Fibroblast of villous mesenchyme (primary cell): ENCODE data around the gene AIMP1. TPM values are rescaled to one million over a fixed set of nuclear protein-coding genes. Genes with fewer than 3 reads are reported as not detected.

Source experiments
- DNase-seq: peaks from one replicate; pipeline ENCODE4 v3.0.0-alpha.2; 2010; ENCODE audit warnings: low read depth
- H3K4me3 ChIP-seq: 2 replicates; pipeline ENCODE4 v1.5.1; 2011; ENCODE audit warnings: low read depth, mild to moderate bottlenecking, low read length
- total RNA-seq: library from RNA; depleted of rRNA; stranded (reverse); fragments of >200 nt; gene quantifications from 2 replicates; pipeline ENCODE4 v1.2.3, GENCODE V29; 2012
- TF ChIP-seq, protein P1 (sequence below): IDR thresholded peaks from 2 replicates; pipeline ENCODE4 v1.5.1; 2012; ENCODE audit warnings: low read depth, mild to moderate bottlenecking, low read length; ENCODE audit not compliant: insufficient read depth

Gene AIMP1
- total RNA-seq, 1 donor, result 27.6 TPM

GRCh38 chr4:106368678-106369077 is 52.3 kb downstream of the AIMP1 start, which contains the start of gene GIMD1:
GIMD1 (minus strand) TSS chr4:106368778; CDS start chr4:106367435, 1,343 bp downstream.
- no peak within 1 kb of the TSS for H3K4me3 ChIP-seq
- TF ChIP-seq, protein P1, sequence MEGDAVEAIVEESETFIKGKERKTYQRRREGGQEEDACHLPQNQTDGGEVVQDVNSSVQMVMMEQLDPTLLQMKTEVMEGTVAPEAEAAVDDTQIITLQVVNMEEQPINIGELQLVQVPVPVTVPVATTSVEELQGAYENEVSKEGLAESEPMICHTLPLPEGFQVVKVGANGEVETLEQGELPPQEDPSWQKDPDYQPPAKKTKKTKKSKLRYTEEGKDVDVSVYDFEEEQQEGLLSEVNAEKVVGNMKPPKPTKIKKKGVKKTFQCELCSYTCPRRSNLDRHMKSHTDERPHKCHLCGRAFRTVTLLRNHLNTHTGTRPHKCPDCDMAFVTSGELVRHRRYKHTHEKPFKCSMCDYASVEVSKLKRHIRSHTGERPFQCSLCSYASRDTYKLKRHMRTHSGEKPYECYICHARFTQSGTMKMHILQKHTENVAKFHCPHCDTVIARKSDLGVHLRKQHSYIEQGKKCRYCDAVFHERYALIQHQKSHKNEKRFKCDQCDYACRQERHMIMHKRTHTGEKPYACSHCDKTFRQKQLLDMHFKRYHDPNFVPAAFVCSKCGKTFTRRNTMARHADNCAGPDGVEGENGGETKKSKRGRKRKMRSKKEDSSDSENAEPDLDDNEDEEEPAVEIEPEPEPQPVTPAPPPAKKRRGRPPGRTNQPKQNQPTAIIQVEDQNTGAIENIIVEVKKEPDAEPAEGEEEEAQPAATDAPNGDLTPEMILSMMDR, result no peak
- DNase-seq, result no peak

DNA sequence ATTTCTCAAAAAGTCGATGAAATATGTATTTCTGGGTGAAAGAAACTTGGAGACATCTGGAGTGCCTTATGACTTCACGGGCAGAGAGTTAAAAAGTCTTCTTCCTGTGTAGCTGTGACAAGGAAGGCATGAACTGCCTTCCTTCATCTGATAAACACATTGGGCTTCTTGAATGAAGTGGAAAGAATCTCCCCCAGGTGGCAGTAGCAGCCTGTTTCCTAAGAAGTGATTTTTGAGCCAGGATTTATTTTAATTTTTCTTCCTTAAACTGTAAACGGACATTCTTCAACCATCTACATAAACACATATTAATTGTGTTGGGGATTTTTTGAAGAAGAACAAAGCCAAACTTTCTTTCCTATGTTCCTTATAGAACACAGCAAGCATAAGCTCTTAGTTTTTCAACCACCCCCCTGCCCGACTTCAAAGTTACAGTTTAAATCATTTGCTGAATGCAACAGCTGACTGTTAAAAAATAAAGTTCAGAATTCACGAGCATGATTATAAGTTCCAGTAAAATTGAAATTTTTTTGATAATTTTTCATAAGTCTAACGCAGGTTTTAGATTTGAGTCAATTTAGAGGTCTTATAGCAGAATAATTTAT is 53.2 kb downstream of the AIMP1 start:
- peak; percentile 88 for DNase-seq
- no peak overlapping the region for H3K4me3 ChIP-seq
- TF ChIP-seq, protein P1, result peak; percentile 77

- no peak for DNase-seq
- H3K4me3 ChIP-seq, result no peak overlapping the region
- TF ChIP-seq, protein P1, result no peak
Observed at GRCh38 chr4:106370214-106370613, 53.9 kb downstream of the AIMP1 start.

GRCh38 chr4:106371161-106371560 is 54.8 kb downstream of the AIMP1 start:
- no peak for DNase-seq
- TF ChIP-seq, protein P1, result no peak
- no peak overlapping the region for H3K4me3 ChIP-seq

DNA sequence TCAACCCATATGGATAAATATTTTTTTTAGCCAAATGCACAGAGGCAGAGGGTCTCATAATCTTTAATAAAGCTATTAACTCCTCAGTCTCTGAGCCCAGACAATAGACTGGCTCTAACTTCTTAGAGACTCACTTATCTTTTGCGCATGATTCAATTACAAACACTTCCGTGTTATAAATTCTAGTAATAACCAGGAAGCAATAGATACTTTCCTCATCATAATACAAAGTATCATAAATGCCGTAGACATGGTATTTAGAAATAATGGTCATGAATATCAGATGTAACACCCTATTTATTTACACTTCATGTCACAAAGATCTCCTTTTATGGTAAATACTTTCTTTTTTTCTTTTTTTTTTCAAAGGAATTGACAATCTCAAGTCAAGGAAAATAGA is 56.7 kb downstream of the AIMP1 start:
- TF ChIP-seq, protein P1, result no peak
- no peak for DNase-seq
- H3K4me3 ChIP-seq, result no peak overlapping the region

- no peak for DNase-seq
- TF ChIP-seq, protein P1, result no peak
- no peak overlapping the region for H3K4me3 ChIP-seq
Observed at GRCh38 chr4:106380179-106380578, 63.8 kb downstream of the AIMP1 start.

- TF ChIP-seq, protein P1, result no peak
- no peak for DNase-seq
- H3K4me3 ChIP-seq, result no peak overlapping the region
Observed at GRCh38 chr4:106384878-106385277, 68.5 kb downstream of the AIMP1 start.
